Sigmoid colon (tissue), 4 donors: ENCODE results near the gene PXN.

Experiments
- CTCF ChIP-seq, 4 experiments: fragments of 450-650 bp in 3 of 4; fragments of 200-600 bp in 1 of 4; IDR thresholded peaks; one replicate each; pipeline ENCODE4 v1.5.1; 2016 to 2019; ENCODE audit warnings: antibody characterized with exemption in 4 of 4, mild to moderate bottlenecking in 3 of 4, moderate library complexity in 2 of 4
- EP300 ChIP-seq, 4 donors: sonication (generic); formaldehyde crosslinking; IDR thresholded peaks; one replicate each; pipeline ENCODE4 v1.6.1; 2017; ENCODE audit warnings: antibody characterized with exemption in 4 of 4
- POLR2AphosphoS5 ChIP-seq, 4 donors: sonication (generic); formaldehyde crosslinking; IDR thresholded peaks; one replicate each; pipeline ENCODE4 v1.6.1; 2017; ENCODE audit warnings: antibody characterized with exemption in 4 of 4

- TF ChIP-seq CTCF (IDR thresholded peaks at IDR 0.05) (no peak), POLR2AphosphoS5 (IDR thresholded peaks at IDR 0.05) (no peak), EP300 (IDR thresholded peaks at IDR 0.05) (no peak)
Measured at GRCh38 chr12:120228041-120228290, 37.6 kb downstream of the PXN start.
